ENCODE data around the gene BMAL1.

The BMAL1 gene

GRCh38 chr11:13346470-13346869 lies 68.9 kb downstream of the BMAL1 start:
- no peak for DNase-seq

GRCh38 chr11:13347901-13348300 lies 70.3 kb downstream of the BMAL1 start:
- no peak for DNase-seq

- DNase-seq: no peak
Observed at GRCh38 chr11:13348305-13348704, 70.7 kb downstream of the BMAL1 start.

- no peak for DNase-seq
Observed at GRCh38 chr11:13349046-13349445, 71.5 kb downstream of the BMAL1 start.

DNA sequence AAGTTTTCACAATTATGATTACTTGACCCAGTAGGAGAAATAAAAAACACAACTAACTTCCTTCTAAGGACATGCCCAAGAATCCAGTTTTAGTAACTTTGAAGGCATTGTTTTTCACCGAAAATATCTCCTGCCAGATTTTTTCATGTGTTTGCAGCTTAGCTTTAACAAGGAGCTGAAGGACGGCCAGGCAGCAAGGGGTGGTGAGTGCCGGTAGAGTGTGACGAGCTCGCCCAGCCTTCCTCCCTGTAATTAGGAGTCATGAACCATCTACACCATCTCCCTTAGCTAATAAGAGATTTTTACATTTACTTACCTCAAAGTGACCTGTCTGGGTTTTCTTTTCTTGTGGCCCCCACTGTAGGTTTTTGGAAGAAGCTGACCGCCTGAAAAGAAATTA lies 72.0 kb downstream of the BMAL1 start:
- DNase-seq: no peak

DNA sequence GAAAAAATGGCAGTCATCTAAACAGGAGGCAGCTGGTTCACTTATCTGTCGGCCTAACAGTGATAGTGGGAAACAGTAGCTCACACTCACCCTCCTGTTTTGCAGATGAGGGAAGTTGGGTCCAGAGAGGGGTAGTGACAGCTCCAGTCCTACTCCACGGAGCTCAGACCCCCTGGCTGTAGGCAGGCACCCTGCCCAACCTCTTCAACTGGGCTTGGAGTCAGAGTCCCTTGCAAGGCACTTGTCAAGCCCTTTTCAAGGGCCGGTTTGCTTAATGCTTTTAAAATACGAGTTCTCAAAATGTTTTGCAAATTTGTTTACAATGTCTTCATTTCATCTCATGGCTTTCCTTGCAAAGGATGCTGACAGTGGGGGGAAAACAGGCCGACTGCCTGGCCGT lies 75.1 kb downstream of the BMAL1 start:
- DNase-seq: no peak

- DNase-seq: no peak
Observed at GRCh38 chr11:13354335-13354734, 76.7 kb downstream of the BMAL1 start.

DNA sequence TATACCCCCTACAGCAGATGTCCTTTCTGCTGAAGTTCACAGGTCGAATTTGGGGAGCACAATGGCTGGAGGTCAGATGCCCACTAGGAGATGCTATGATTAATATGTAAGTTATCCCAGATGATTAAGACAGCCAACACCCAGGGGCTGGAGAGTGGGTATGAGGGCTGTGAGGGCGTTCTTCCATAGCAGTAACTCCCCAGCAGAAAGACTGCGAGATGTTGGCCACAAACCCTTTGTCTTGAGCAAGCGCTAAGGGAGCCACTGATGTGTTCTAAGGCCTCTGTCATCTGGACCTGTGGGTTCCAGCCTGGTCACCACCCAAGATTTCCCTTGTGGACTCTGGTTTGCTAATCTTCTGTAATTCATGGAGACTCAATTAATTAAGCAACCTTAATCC lies 77.6 kb downstream of the BMAL1 start:
- no peak for DNase-seq

DNA sequence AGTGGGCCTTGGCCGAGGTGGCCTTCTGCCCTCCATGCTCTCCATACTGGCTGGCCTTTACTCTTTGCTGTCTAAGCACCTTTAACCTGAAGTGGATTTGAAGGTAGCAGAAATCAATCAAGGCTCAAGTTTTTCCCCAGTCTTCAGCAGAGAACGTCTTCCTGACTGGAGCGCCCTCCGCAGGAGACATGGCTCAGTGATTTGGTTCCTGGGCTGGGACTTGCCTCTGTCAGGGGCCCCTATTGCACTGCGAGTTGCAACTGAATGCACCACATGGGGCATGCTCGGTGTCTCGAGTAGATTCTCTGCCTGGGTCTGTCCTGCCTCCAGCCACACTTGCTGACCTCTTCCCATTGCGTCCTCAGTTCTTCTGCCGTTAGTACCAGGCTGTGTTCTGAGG lies 79.6 kb downstream of the BMAL1 start:
- no peak for DNase-seq

DNA sequence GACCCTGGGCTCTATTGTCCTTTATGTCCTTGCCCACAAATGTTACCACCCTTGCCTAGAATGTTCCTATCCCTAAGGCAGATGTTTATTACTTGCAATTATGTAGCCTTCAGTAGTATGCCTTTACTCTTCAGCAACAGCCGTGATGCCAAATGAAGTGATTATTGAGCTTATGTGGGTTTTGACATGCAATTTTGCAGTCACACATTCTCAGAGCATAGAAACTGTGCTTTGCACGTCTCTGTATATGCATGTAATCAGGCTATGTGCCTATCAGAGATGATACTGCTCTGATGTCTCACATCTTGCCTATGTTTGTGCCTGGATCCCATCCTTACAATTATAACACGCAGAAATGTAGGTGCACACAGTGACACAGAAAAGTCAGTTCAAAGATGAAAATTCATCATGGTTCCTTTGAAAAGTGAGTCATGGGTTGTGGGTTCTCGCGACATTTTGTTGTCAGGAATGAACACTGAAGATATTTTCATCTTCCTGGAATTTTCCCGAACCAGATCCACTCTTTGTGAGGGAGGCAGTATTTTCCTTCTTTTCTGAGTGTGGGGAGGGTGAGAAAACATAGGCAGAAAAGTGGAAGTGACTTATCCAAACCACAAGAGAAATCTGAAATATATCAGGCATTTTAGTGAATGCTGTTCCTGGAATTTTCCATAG lies 81.1 kb downstream of the BMAL1 start:
- DNase-seq: peak; percentile 5

GRCh38 chr11:13362596-13363109 lies 85.1 kb downstream of the BMAL1 start:
- DNase-seq: no peak

DNA sequence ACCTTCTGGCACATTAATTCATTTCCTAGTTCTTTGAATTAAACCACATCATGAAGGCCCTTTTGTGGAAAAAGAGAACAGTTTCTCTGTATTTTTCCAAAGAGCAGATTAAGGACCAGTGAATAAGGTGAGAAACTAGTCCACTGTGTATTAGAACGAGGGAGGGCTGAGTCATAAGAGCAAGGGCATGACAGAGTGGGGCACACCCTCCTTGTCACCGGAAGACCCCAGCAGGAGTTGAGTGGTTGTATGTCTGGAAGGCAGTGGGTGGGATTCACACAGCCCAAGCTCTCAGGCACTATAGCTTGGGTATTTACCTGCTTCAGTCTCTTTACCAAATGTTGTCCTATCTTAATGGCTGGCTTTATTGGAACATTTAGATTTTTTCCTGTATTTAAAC lies 86.8 kb downstream of the BMAL1 start:
- no peak for DNase-seq

GRCh38 chr11:13366266-13367026 lies 88.9 kb downstream of the BMAL1 start:
- DNase-seq: no peak

DNA sequence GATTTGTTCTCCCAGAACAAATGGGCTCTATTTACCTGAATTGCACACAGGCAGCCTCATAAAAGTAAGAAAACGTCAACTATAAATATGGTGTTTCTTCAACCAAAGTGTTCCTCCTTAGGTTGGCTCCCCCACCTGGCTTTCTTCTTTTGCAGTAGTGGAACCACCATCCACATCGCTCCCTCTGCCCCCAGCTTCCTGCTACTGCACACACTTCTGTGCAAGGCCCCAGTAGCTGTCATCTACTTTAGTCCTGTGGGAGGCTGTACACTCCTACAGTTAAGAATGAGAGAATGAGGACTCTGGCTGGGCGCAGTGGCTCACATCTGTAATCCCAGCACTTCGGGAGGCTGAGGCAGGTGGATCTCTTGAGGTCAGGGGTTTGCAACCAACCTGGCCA lies 89.5 kb downstream of the BMAL1 start:
- DNase-seq: no peak

GRCh38 chr11:13368041-13368446 lies 90.5 kb downstream of the BMAL1 start:
- DNase-seq: peak; percentile 3

DNA sequence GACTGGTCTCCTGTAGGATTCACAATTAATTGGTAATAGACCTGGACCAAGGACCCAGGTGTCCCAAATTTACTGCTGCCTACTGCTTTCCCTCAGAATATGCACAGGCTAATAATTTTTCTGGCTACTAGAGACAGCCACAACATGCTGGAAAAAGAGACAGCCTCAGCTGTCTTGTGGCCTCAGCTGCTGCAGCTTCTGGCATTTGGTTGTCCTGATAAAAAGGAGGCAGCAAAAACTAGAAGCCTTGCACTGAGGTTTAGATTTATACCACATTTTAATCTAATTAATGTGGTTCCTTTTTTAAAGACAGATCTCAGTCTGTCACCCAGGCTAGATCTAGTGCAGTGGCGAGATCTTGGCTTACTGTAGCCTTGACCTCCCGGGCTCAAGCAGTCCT lies 95.6 kb downstream of the BMAL1 start:
- DNase-seq: no peak

DNA sequence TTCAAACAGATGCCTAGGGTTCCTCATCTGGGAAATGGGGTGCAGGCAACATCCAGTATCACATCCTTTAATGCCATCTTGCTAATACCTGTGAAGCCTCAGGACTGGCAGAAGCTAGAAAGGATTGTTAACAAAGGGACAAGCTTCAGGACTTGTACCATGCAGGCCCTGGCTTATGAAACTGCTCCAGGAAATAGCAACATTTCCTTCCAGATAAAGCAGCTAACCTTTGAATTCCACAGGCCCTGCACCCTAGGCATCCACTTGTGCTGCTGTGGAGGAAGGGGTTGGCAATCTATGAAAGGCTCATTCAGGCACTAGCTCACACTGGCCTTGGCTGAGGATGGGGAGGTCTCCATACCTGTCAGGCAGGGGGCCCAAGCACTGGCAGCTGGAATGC lies 98.2 kb downstream of the BMAL1 start:
- DNase-seq: no peak

GRCh38 chr11:13376402-13376801 lies 98.8 kb downstream of the BMAL1 start:
- DNase-seq: no peak

- DNase-seq: no peak
Observed at GRCh38 chr11:13376838-13377237, 99.2 kb downstream of the BMAL1 start.

DNA sequence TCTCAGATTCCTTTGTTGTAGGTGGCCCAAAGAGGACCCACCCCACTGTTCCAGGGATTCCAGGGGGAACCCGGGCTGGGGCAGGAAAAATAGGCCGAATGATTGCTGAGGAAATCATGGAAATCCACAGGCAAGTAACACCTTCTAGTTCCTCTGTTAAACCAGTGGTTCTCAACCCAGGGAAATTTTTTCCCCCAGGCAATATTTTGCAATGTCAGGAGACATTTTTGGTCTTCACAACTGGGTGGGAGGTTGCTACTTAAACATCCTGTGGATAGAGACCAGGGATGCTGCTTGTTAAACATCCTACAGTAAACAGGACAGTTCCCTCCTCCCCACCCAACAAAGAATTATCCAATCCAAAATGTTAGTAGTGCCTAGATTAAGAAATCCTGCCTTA lies 100.7 kb downstream of the BMAL1 start:
- no peak for DNase-seq

GRCh38 chr11:13380731-13381130 lies 103.1 kb downstream of the BMAL1 start:
- DNase-seq: no peak

- no peak for DNase-seq
Observed at GRCh38 chr11:13382751-13383150, 105.2 kb downstream of the BMAL1 start.

- DNase-seq: peak; percentile 18
Observed at GRCh38 chr11:13384908-13385640, 107.5 kb downstream of the BMAL1 start.

DNA sequence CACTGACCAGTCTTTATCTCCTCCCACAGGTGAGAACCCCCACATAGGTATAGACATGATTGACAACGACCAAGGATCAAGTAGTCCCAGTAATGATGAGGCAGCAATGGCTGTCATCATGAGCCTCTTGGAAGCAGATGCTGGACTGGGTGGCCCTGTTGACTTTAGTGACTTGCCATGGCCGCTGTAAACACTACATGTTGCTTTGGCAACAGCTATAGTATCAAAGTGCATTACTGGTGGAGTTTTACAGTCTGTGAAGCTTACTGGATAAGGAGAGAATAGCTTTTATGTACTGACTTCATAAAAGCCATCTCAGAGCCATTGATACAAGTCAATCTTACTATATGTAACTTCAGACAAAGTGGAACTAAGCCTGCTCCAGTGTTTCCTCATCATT lies 109.0 kb downstream of the BMAL1 start:
- DNase-seq: no peak

Measured in amniotic stem cell (primary cell).